HepG2 (cell line): ENCODE results near the gene PKLR. TPM values are rescaled to one million over a fixed set of nuclear protein-coding genes. Genes with fewer than 3 reads are reported as not detected.
A peak's percentile ranks its signal among the peaks of the same experiment; 100 is the strongest.

ENCODE experiments used
- ARNT ChIP-seq: fragments of 450-650 bp; IDR thresholded peaks from 2 replicates; pipeline ENCODE4 v1.6.1; 2017
- ATF4 ChIP-seq, 2 experiments: fragments of 450-650 bp in 1 of 2; sonication (generic) in 1 of 2; formaldehyde crosslinking; IDR thresholded peaks; 2 replicates each; pipeline versions ENCODE4 v1.5.0 to v1.8.0; 2020 to 2022; ENCODE audit warnings: mild to moderate bottlenecking in 1 of 2, missing genetic modification reagents in 1 of 2
- ELF4 ChIP-seq: sonication (generic); formaldehyde crosslinking; IDR thresholded peaks from 2 replicates; pipeline ENCODE4 v1.5.0; 2020; ENCODE audit warnings: missing genetic modification reagents, mild to moderate bottlenecking, moderate library complexity, borderline replicate concordance
- HIC2 ChIP-seq: sonication (generic); formaldehyde crosslinking; IDR thresholded peaks from 2 replicates; pipeline ENCODE4 v1.9.0; 2022; ENCODE audit warnings: low read depth, missing genetic modification reagents
- NR1H2 ChIP-seq: sonication (generic); formaldehyde crosslinking; IDR thresholded peaks from 2 replicates; pipeline ENCODE4 v1.8.1; 2022; ENCODE audit warnings: low read depth, missing genetic modification reagents, borderline replicate concordance
- SALL1 ChIP-seq: sonication (generic); formaldehyde crosslinking; IDR thresholded peaks from 2 replicates; pipeline ENCODE4 v1.8.0; 2022; ENCODE audit warnings: mild to moderate bottlenecking, missing genetic modification reagents
- SKIL ChIP-seq: sonication (generic); formaldehyde crosslinking; IDR thresholded peaks from 2 replicates; pipeline ENCODE4 v1.8.0; 2022; ENCODE audit warnings: missing genetic modification reagents, mild to moderate bottlenecking, moderate library complexity, borderline replicate concordance
- SNAI1 ChIP-seq: sonication (generic); formaldehyde crosslinking; IDR thresholded peaks from 2 replicates; pipeline ENCODE4 v1.5.0; 2020; ENCODE audit warnings: mild to moderate bottlenecking, missing genetic modification reagents, borderline replicate concordance
- TAF1 ChIP-seq: sonication (generic); formaldehyde crosslinking; IDR thresholded peaks from 2 replicates; pipeline ENCODE4 v1.4.0; 2020; ENCODE audit warnings: missing genetic modification reagents
- THAP11 ChIP-seq: IDR thresholded peaks from 2 replicates; pipeline ENCODE4 v1.6.1; 2016; ENCODE audit warnings: missing biosample characterization, missing genetic modification reagents
- ZFP36L2 ChIP-seq: sonication (generic); formaldehyde crosslinking; IDR thresholded peaks from 2 replicates; pipeline ENCODE4 v1.4.0; 2020; ENCODE audit warnings: missing genetic modification reagents
- ZNF136 ChIP-seq: sonication (generic); formaldehyde crosslinking; IDR thresholded peaks from 2 replicates; pipeline ENCODE4 v1.8.1; 2022; ENCODE audit warnings: low read depth, mild to moderate bottlenecking, moderate library complexity, missing genetic modification reagents
- ZNF234 ChIP-seq: sonication (generic); formaldehyde crosslinking; conservative IDR thresholded peaks from 2 replicates; pipeline ENCODE4 v1.5.1; 2020; ENCODE audit warnings: mild to moderate bottlenecking, missing genetic modification reagents
- ZNF598 ChIP-seq: sonication (generic); formaldehyde crosslinking; IDR thresholded peaks from 2 replicates; pipeline ENCODE4 v1.5.1; 2020; ENCODE audit warnings: mild to moderate bottlenecking, missing genetic modification reagents, borderline replicate concordance
- ZNF678 ChIP-seq: sonication (generic); formaldehyde crosslinking; IDR thresholded peaks from 2 replicates; pipeline ENCODE4 v1.4.0; 2020; ENCODE audit warnings: mild to moderate bottlenecking, missing genetic modification reagents
- ZNF709 ChIP-seq: sonication (generic); formaldehyde crosslinking; IDR thresholded peaks from 2 replicates; pipeline ENCODE4 v1.5.0; 2020; ENCODE audit warnings: mild to moderate bottlenecking, missing genetic modification reagents
- ZNF781 ChIP-seq: sonication (generic); formaldehyde crosslinking; IDR thresholded peaks from 2 replicates; pipeline ENCODE4 v1.5.1; 2020; ENCODE audit warnings: borderline replicate concordance, mild to moderate bottlenecking, missing genetic modification reagents; ENCODE audit errors: not compliant biosample characterization
- ZSCAN30 ChIP-seq: sonication (generic); formaldehyde crosslinking; IDR thresholded peaks from 2 replicates; pipeline ENCODE4 v1.5.0; 2020; ENCODE audit warnings: mild to moderate bottlenecking, missing genetic modification reagents
- ZZZ3 ChIP-seq: sonication (generic); formaldehyde crosslinking; IDR thresholded peaks from 2 replicates; pipeline ENCODE4 v1.4.0; 2020; ENCODE audit warnings: missing genetic modification reagents, mild to moderate bottlenecking, borderline replicate concordance
- polyA plus RNA-seq, 8 experiments: library from polyadenylated mRNA; depleted of rRNA in 3 of 8; stranded (reverse) in 7 of 8; unstranded in 1 of 8; fragments of >200 nt; fragmentation: Illumina TruSeq in 4 of 8; extraction: Trizol in 4 of 8; gene quantifications; 2 replicates each; pipeline versions ENCODE4 v1.2.1 to v1.2.3, GENCODE V29; 2011 to 2016; ENCODE audit warnings: low read depth in 4 of 8, missing spikeins in 1 of 8, mixed read lengths in 1 of 8; ENCODE audit not compliant: insufficient read depth in 1 of 8
- total RNA-seq, 5 experiments: library from RNA; depleted of rRNA; stranded (reverse); fragments of >200 nt; fragmentation: Illumina TruSeq; extraction: Trizol; gene quantifications; 2 replicates each; pipeline ENCODE4 v1.2.3, GENCODE V29; 2016; ENCODE audit warnings: low read depth in 1 of 5
- TF ChIP-seq, protein P1 (sequence below): sonication (generic); formaldehyde crosslinking; IDR thresholded peaks from 2 replicates; pipeline ENCODE4 v1.5.0; 2020; ENCODE audit warnings: missing genetic modification reagents
- TF ChIP-seq, protein P2 (sequence below): sonication (generic); formaldehyde crosslinking; IDR thresholded peaks from 2 replicates; pipeline ENCODE4 v1.8.1; 2023; ENCODE audit warnings: mild to moderate bottlenecking, missing genetic modification reagents

The PKLR gene
- total and polyA plus RNA-seq, 2 of the 13 experiments (the other 11 are each of a cell fraction or from before 2014, with no cell fraction given): 10.3 to 29.3 TPM

- TF ChIP-seq ATF4 (CRISPR knock-in tag; IDR thresholded peaks at IDR 0.05): peak in 1 of 2 experiments; percentile 37; a peak in 1 of 4 replicates
- TF ChIP-seq, protein P1, sequence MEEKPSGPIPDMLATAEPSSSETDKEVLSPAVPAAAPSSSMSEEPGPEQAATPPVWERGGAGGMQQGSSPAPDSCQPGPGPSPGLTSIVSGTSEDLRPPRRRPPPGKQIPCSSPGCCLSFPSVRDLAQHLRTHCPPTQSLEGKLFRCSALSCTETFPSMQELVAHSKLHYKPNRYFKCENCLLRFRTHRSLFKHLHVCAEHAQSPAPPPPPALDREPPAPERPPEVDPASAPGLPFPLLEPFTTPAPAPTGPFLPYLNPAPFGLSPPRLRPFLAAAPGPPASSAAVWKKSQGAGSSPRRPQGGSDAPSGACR: no peak
- no peak for TF ChIP-seq ZNF781
- TF ChIP-seq ZNF136: no peak
- no peak; the same call in 1 of the 2 replicates for TF ChIP-seq SKIL (CRISPR knock-in tag)
- TF ChIP-seq, protein P2, sequence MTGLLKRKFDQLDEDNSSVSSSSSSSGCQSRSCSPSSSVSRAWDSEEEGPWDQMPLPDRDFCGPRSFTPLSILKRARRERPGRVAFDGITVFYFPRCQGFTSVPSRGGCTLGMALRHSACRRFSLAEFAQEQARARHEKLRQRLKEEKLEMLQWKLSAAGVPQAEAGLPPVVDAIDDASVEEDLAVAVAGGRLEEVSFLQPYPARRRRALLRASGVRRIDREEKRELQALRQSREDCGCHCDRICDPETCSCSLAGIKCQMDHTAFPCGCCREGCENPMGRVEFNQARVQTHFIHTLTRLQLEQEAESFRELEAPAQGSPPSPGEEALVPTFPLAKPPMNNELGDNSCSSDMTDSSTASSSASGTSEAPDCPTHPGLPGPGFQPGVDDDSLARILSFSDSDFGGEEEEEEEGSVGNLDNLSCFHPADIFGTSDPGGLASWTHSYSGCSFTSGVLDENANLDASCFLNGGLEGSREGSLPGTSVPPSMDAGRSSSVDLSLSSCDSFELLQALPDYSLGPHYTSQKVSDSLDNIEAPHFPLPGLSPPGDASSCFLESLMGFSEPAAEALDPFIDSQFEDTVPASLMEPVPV (CRISPR knock-in tag): peak; percentile 81
- peak; percentile 68; the same call in 1 of the 2 replicates for TF ChIP-seq ZZZ3 (CRISPR knock-in tag)
- TF ChIP-seq ARNT: no peak
- peak; percentile 88; the same call in 1 of the 2 replicates for TF ChIP-seq SALL1 (CRISPR knock-in tag)
- TF ChIP-seq ZFP36L2: no peak
- TF ChIP-seq ZSCAN30 (CRISPR knock-in tag): no peak
- TF ChIP-seq ZNF598: no peak
- TF ChIP-seq TAF1 (CRISPR knock-in tag): peak; percentile 82; the same call in 1 of the 2 replicates
- no peak for TF ChIP-seq ZNF678 (CRISPR knock-in tag)
- TF ChIP-seq THAP11: peak; percentile 95
- TF ChIP-seq ZNF234 (CRISPR knock-in tag): no peak
- no peak for TF ChIP-seq NR1H2 (CRISPR knock-in tag)
- peak; percentile 18; the same call in 1 of the 2 replicates for TF ChIP-seq ELF4 (CRISPR knock-in tag)
- no peak for TF ChIP-seq HIC2 (CRISPR knock-in tag)
- TF ChIP-seq ZNF709 (CRISPR knock-in tag): peak; percentile 87
- TF ChIP-seq SNAI1 (CRISPR knock-in tag): no peak
Measured at GRCh38 chr1:155273343-155274245, 27.6 kb downstream of the PKLR start, which contains the start of gene CLK2 (continued).
